Body of pancreas (tissue), 4 donors: ENCODE measurements around the gene STMP1. TPM values are rescaled to one million over a fixed set of nuclear protein-coding genes. Genes with fewer than 3 reads are reported as not detected.

ENCODE experiments used
- ATAC-seq: fragments of 150-250 bp; one replicate; pipeline ENCODE4 v1.9.1; 2016
- DNase-seq, 4 donors: peaks; one replicate each; pipeline ENCODE4 v3.0.0-alpha.2; 2019
- H3K27ac ChIP-seq, 4 donors: fragments of 200-600 bp; sonication (generic); 1 replicate in 3 of 4; 2 replicates in 1 of 4; pipeline versions ENCODE4 v1.5.1 to v1.6.1; 2016 to 2019; ENCODE audit warnings: mild to moderate bottlenecking in 1 of 4, mixed read lengths in 1 of 4, moderate library complexity in 1 of 4
- H3K27me3 ChIP-seq, 2 donors: fragments of 200-600 bp; sonication (generic); one replicate each; pipeline ENCODE4 v1.6.0; 2016; ENCODE audit warnings: mild to moderate bottlenecking in 1 of 2
- H3K36me3 ChIP-seq, 2 donors: fragments of 200-600 bp; sonication (generic); replicated peaks in 1 of 2; 2 replicates each; pipeline ENCODE4 v1.5.1; 2016; ENCODE audit warnings: low read depth in 2 of 2; ENCODE audit not compliant: insufficient read depth in 1 of 2
- H3K4me1 ChIP-seq: fragments of 200-600 bp; sonication (generic); one replicate; pipeline ENCODE4 v1.6.0; 2016
- H3K4me3 ChIP-seq, 2 donors: fragments of 200-600 bp; sonication (generic); 1 replicate in 1 of 2; 2 replicates in 1 of 2; pipeline ENCODE4 v1.5.1; 2016 to 2019
- H3K9me3 ChIP-seq, 3 donors: fragments of 200-600 bp; sonication (generic); 1 replicate in 2 of 3; 2 replicates in 1 of 3; pipeline ENCODE4 v1.5.1; 2016
- CTCF ChIP-seq, 7 experiments: fragments of 450-650 bp in 4 of 7; fragments of 200-600 bp in 3 of 7; sonication (generic) in 3 of 7; IDR thresholded peaks; one replicate each; pipeline ENCODE4 v1.5.1; 2016 to 2019; ENCODE audit warnings: antibody characterized with exemption in 7 of 7
- POLR2A ChIP-seq, 3 donors: fragments of 450-650 bp; IDR thresholded peaks; one replicate each; pipeline ENCODE4 v1.6.1; 2016; ENCODE audit warnings: antibody characterized with exemption in 3 of 3, mild to moderate bottlenecking in 2 of 3
- WGBS, 2 donors: methylation state at CpG; one replicate each; pipeline ENCODE4 v1.1.5; 2017; 5-methylcytosine and 5-hydroxymethylcytosine counted together
- intact Hi-C: fragments of 100-400 bp; cut with DNase I; formaldehyde crosslinking; loops from one replicate; pipeline ENCODE4 v1.15.1; 2023
- total RNA-seq, 2 donors: library from RNA; depleted of rRNA; stranded (reverse); fragments of >200 nt; gene quantifications; one replicate each; pipeline ENCODE4 v1.1.0, GENCODE V29; 2016

The STMP1 gene
- total RNA-seq, 2 donors from 2014 or later = 10.5 to 15.6 TPM

DNA sequence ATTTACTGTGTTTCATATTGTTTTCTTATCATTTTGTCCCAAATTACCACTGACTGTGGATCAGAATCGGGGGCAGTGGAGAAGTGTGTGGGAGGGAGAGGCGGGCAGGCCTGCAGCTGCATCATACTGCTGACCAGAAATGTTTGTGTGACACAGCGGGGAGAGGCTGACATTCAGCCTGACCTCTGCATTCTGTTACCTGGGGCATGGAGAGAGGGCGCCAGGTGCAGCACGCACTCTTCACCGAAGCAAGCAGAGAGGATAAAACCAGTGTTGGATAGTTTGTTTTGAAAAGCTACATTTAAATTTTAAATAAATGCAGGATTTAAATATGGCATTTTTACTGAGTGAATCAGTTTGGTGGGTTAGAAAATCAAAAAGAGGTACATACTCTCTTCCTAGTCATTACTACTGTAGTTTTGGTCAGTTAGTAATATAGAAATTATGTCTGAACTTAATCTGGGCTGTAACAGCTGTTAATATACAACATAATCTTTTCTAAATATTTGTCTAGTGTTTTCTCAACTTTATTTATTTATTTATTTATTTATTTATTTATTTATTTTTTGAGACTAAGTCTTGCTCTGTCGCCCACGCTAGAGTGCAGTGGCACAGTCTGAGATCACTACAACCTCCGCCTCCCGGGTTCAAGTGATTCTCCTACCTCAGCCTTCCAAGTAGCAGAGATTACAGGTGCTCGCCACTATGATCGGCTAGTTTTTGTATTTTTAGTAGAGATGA is 8.8 kb upstream of the STMP1 start:
- DNase-seq = no peak
- Histone ChIP-seq H3K36me3 (no peaks in the 10 kb centered on the region), H3K4me1 (no peaks in the 10 kb centered on the region), H3K27me3 (no peaks in the 10 kb centered on the region), H3K27ac (no peak overlapping the region), H3K4me3 (no peak overlapping the region), H3K9me3 (no peaks in the 10 kb centered on the region)
- TF ChIP-seq POLR2A (IDR thresholded peaks at IDR 0.05) (no peak), CTCF (IDR thresholded peaks at IDR 0.05) (no peak)
- WGBS, 2 donors = 73 to 92% methylated on average over 12 of the region's 12 CpGs
- intact Hi-C loops = no loop called here
- ATAC-seq = no peak

DNA sequence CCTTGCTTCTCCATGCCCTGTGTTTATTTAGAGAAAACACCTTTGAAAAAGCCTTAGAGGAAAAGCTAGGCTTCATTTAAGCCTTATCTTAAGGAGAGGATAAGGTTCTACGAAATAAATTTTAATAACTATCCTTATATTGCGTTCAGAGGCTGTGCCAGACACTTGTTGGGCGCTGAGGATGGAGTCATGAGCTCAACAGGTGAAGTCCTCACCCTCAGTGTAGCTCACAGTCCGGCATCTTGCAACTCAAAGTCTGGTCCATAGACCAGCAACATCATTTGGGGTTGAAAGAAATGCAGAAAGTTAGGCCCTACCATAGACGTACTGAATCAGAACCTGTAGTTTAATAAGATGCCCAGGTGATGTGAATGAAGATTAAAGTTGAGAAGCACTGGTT is 3.8 kb upstream of the STMP1 start:
- no peak for ATAC-seq
- WGBS, 2 donors = 77 to 86% methylated on average over 5 of the region's 5 CpGs
- Histone ChIP-seq H3K27ac (no peak overlapping the region), H3K4me1 (peaks cover 14% of the 10 kb centered on the region), H3K4me3 (no peak overlapping the region), H3K9me3 (no peaks in the 10 kb centered on the region), H3K36me3 (no peaks in the 10 kb centered on the region), H3K27me3 (no peaks in the 10 kb centered on the region)
- intact Hi-C loops = no loop called here
- TF ChIP-seq POLR2A (IDR thresholded peaks at IDR 0.05) (no peak), CTCF (IDR thresholded peaks at IDR 0.05) (no peak)
- DNase-seq = no peak

DNA sequence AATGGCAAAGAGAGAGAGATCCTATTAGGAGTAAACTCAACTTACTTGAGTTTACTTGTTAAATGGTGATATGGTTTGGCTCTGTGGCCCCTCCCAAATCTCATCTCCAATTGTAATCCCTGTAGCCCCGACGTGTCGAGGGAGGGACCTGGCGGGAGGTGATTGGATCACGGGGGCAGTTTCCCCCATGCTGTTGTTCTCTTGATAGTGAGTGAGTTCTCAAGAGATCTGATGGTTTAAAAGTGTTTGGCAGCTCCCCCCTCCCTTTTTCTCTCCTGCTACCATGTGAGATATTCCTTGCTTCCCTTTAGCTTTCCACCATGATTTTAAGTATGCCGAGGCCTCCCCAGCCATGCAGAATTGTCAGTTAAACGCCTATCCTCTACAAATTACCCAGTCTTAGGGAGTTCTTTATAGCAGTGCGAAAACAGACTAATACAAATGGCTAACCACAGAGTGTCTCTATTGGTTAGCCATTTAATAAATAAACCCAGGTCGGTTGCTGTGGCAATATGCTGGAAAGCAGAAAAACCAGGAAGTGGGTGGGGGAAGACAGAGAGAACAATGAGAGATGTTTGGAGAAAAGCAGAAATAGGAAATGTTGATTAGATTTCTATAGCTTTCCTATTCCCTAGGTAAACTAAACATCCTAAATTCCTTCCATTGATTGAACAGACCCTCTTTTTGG is 3.0 kb upstream of the STMP1 start:
- Histone ChIP-seq H3K4me1 (peaks cover 20% of the 10 kb centered on the region), H3K27ac (no peak overlapping the region), H3K27me3 (no peaks in the 10 kb centered on the region), H3K4me3 (no peak overlapping the region), H3K36me3 (no peaks in the 10 kb centered on the region), H3K9me3 (no peaks in the 10 kb centered on the region)
- intact Hi-C loops = no loop called here
- 50 to 68% methylated on average over 9 of the region's 9 CpGs for WGBS, 2 donors
- TF ChIP-seq CTCF (IDR thresholded peaks at IDR 0.05) (no peak), POLR2A (IDR thresholded peaks at IDR 0.05) (no peak)
- ATAC-seq (no peak), DNase-seq (no peak)

GRCh38 chr7:135661311-135662122 is 797 bp upstream of the STMP1 start:
- H3K27ac ChIP-seq = peak overlapping the region; percentile 69 to 90 (median 86)
- DNase-seq (peak in 3 of 4 donors; percentile 49 to 57 (median 52)), ATAC-seq (peak; percentile 59)
- TF ChIP-seq POLR2A (IDR thresholded peaks at IDR 0.05) (no peak), CTCF (IDR thresholded peaks at IDR 0.05) (no peak)
- H3K36me3 ChIP-seq = no peaks in the 10 kb centered on the region
- H3K4me3 ChIP-seq = peak overlapping the region; percentile 51 to 98
- H3K9me3 ChIP-seq = no peaks in the 10 kb centered on the region
- intact Hi-C loops = no loop called here
- H3K27me3 ChIP-seq = no peaks in the 10 kb centered on the region
- peaks cover 20% of the 10 kb centered on the region for H3K4me1 ChIP-seq
- WGBS, 2 donors = 32 to 42% methylated on average over 14 of the region's 14 CpGs
